Measurements from ENCODE around the gene F2R. TPM values are rescaled to one million over a fixed set of nuclear protein-coding genes. Genes with fewer than 3 reads are reported as not detected.

F2R gene
- total and polyA plus RNA-seq, 10 donors, result 4.7 to 128 (median 70.8) TPM

DNA sequence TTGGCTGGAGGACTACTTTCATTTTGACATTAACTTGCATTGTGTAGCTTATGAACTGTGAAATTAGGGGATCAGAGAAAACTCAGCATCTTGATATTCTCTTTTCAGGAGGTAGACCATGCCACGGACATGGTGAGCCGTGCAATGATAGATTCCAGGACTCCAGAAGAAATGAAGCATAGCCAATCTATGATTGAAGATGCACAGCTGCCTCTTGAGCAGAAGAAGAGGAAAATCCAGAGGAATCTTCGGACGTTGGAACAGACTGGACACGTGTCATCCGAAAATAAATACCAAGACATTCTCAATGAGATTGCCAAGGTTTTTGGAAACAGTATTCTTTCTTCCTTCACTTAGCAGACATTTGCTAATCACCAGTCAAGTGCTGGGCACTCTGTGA is 20.6 kb upstream of the F2R start:
- no peaks in the 10 kb centered on the region for H3K9me3 ChIP-seq
- 79 to 95% (median 85%) methylated on average over 6 of the region's 6 CpGs for WGBS, 5 donors
- intact Hi-C loops (cut with DNase I; ENCODE audit: low total_unique reads), result no loop called here
- H3K4me3 ChIP-seq, result no peak overlapping the region
- H3K27ac ChIP-seq, result peak overlapping the region in 5 of 8 donors; percentile 50 to 70 (median 54)
- H3K4me1 ChIP-seq, result peaks cover 0 to 42% (median 15%) of the 10 kb centered on the region in 6 donors
- H3K27me3 ChIP-seq (replicated peaks in 1 of 7), result no peaks in the 10 kb centered on the region
- DNase-seq, result no peak
- TF ChIP-seq POLR2AphosphoS5 (IDR thresholded peaks at IDR 0.05) (no peak), CTCF (IDR thresholded peaks at IDR 0.05 in 8 of 11, conservative IDR thresholded peaks at IDR 0.05 in 3 of 11) (no peak), POLR2A (IDR thresholded peaks at IDR 0.05) (no peak)
- peaks cover 0 to 91% (median 13%) of the 10 kb centered on the region in 6 donors for H3K36me3 ChIP-seq

DNA sequence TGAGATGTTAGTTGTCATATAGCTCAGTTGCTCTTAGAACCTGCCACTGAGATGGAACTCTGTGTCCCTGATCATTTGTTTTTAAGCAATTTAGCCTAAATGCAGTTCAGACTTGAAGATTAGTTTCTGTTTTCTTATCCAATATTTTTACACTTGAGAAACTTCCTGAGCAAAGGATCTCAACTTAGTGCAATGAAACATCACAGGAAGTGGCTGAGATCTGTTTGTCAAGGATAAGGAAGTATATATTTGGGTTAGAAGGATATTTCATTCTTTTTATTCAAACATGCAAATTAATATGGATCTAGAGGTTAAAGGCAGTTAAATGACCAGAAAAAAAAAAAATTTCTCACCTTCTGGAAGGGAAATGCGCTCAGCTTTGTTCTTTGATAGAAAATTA is 19.7 kb upstream of the F2R start:
- DNase-seq, result no peak
- TF ChIP-seq POLR2AphosphoS5 (IDR thresholded peaks at IDR 0.05) (no peak), CTCF (IDR thresholded peaks at IDR 0.05 in 8 of 11, conservative IDR thresholded peaks at IDR 0.05 in 3 of 11) (no peak), POLR2A (IDR thresholded peaks at IDR 0.05) (no peak)
- peaks cover 0 to 91% (median 14%) of the 10 kb centered on the region in 6 donors for H3K36me3 ChIP-seq
- peaks cover 0 to 35% (median 12%) of the 10 kb centered on the region in 6 donors for H3K4me1 ChIP-seq
- H3K27me3 ChIP-seq (replicated peaks in 1 of 7), result no peaks in the 10 kb centered on the region
- intact Hi-C loops (cut with DNase I; ENCODE audit: low total_unique reads), result no loop called here
- no peak overlapping the region for H3K4me3 ChIP-seq
- peak overlapping the region in 7 of 8 donors; percentile 31 to 70 (median 51) for H3K27ac ChIP-seq
- 67 to 84% (median 72%) methylated on average over 1 of the region's 1 CpG for WGBS, 5 donors
- H3K9me3 ChIP-seq, result no peaks in the 10 kb centered on the region

DNA sequence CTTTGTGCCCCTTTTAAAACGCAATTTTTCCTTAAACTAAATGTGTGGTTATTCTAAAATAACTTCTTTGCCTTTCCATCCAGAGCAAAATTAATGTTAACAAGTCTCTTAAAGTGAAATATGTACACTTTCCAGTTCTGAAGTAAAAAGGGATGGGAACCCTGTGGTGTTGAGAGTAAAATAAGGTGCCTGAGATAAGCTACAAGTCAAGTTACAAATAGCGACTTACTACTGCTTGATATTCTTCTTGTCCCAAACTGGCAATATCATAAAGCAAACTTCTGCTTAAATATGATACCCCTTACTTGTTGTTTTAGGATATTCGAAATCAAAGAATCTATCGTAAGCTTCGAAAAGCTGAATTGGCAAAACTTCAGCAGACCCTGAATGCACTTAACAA is 18.3 kb upstream of the F2R start:
- TF ChIP-seq POLR2A (IDR thresholded peaks at IDR 0.05) (no peak), POLR2AphosphoS5 (IDR thresholded peaks at IDR 0.05) (no peak), CTCF (IDR thresholded peaks at IDR 0.05 in 8 of 11, conservative IDR thresholded peaks at IDR 0.05 in 3 of 11) (no peak)
- H3K4me3 ChIP-seq, result no peak overlapping the region
- WGBS, 5 donors, result 93 to 97% (median 96%) methylated on average over 5 of the region's 5 CpGs
- peaks cover 0 to 95% (median 23%) of the 10 kb centered on the region in 6 donors for H3K36me3 ChIP-seq
- no peaks in the 10 kb centered on the region for H3K27me3 ChIP-seq (replicated peaks in 1 of 7)
- no peak overlapping the region for H3K27ac ChIP-seq
- no peak for DNase-seq
- peaks cover 0 to 21% (median 6%) of the 10 kb centered on the region in 6 donors for H3K4me1 ChIP-seq
- no peaks in the 10 kb centered on the region for H3K9me3 ChIP-seq
- intact Hi-C loops (cut with DNase I; ENCODE audit: low total_unique reads), result no loop called here

- intact Hi-C loops (cut with DNase I; ENCODE audit: low total_unique reads), result no loop called here
- 75 to 93% (median 87%) methylated on average over 2 of the region's 2 CpGs for WGBS, 5 donors
- H3K4me1 ChIP-seq, result peaks cover 0 to 20% (median 9%) of the 10 kb centered on the region in 6 donors
- peaks cover 0 to 85% (median 16%) of the 10 kb centered on the region in 6 donors for H3K36me3 ChIP-seq
- DNase-seq, result no peak
- H3K4me3 ChIP-seq, result no peak overlapping the region
- H3K9me3 ChIP-seq, result no peaks in the 10 kb centered on the region
- no peaks in the 10 kb centered on the region for H3K27me3 ChIP-seq (replicated peaks in 1 of 7)
- no peak overlapping the region for H3K27ac ChIP-seq
- TF ChIP-seq CTCF (IDR thresholded peaks at IDR 0.05 in 8 of 11, conservative IDR thresholded peaks at IDR 0.05 in 3 of 11), result no peak
- no peak for TF ChIP-seq POLR2A (IDR thresholded peaks at IDR 0.05)
- no peak for TF ChIP-seq POLR2AphosphoS5 (IDR thresholded peaks at IDR 0.05)
Observed at GRCh38 chr5:76700571-76700970, 15.4 kb upstream of the F2R start.
